BE2C (cell line): ENCODE measurements around the gene PRKCZ.

Source experiments
- DNase-seq: peaks from one replicate; pipeline ENCODE4 v3.0.0-alpha.2; 2020
- H3K27me3 ChIP-seq: fragments of 250-450 bp; sonication (Bioruptor Pico); 2 replicates; pipeline ENCODE4 v1.5.1; 2020; ENCODE audit warnings: mild to moderate bottlenecking
- H3K36me3 ChIP-seq: fragments of 250-450 bp; sonication (Bioruptor Pico); 2 replicates; pipeline ENCODE4 v1.5.1; 2020; ENCODE audit warnings: mild to moderate bottlenecking
- H3K4me1 ChIP-seq: fragments of 250-450 bp; sonication (Bioruptor Pico); 2 replicates; pipeline ENCODE4 v1.5.1; 2020
- H3K4me3 ChIP-seq: 2 replicates; pipeline ENCODE4 v1.5.1; 2011; ENCODE audit warnings: low read depth, low read length
- H3K9me3 ChIP-seq: fragments of 250-450 bp; sonication (Bioruptor Pico); 2 replicates; pipeline ENCODE4 v1.5.1; 2020
- CTCF ChIP-seq: IDR thresholded peaks from 2 replicates; pipeline ENCODE4 v1.5.1; 2012; ENCODE audit warnings: mild to moderate bottlenecking, low read depth, low read length

Gene PRKCZ

GRCh38 chr1:2102753-2103152 is 52.5 kb downstream of the PRKCZ start:
- H3K4me1 ChIP-seq = 0 out of 2 replicates have a peak, but pooled peaks cover 2% of the 10 kb centered on the region
- no peaks in the 10 kb centered on the region for H3K27me3 ChIP-seq
- no peaks in the 10 kb centered on the region for H3K9me3 ChIP-seq
- H3K36me3 ChIP-seq = no peaks in the 10 kb centered on the region
- no peak overlapping the region for H3K4me3 ChIP-seq
- no peak for DNase-seq
- no peak for TF ChIP-seq CTCF

- DNase-seq = no peak
- no peaks in the 10 kb centered on the region for H3K36me3 ChIP-seq
- H3K27me3 ChIP-seq = no peaks in the 10 kb centered on the region
- H3K9me3 ChIP-seq = no peaks in the 10 kb centered on the region
- no peak overlapping the region for H3K4me3 ChIP-seq
- 0 out of 2 replicates have a peak, but pooled peaks cover 2% of the 10 kb centered on the region for H3K4me1 ChIP-seq
- no peak for TF ChIP-seq CTCF
These were observed 53.2 kb downstream of the PRKCZ start for GRCh38 chr1:2103266-2103900.

- DNase-seq = no peak
- Histone ChIP-seq H3K36me3 (no peaks in the 10 kb centered on the region), H3K4me1 (0 out of 2 replicates have a peak, but pooled peaks cover 2% of the 10 kb centered on the region), H3K4me3 (no peak overlapping the region), H3K27me3 (no peaks in the 10 kb centered on the region), H3K9me3 (no peaks in the 10 kb centered on the region)
- TF ChIP-seq CTCF = no peak
These were observed 53.8 kb downstream of the PRKCZ start for GRCh38 chr1:2103901-2104590.

GRCh38 chr1:2104621-2105427 is 54.6 kb downstream of the PRKCZ start:
- no peak for DNase-seq
- H3K4me3 ChIP-seq = no peak overlapping the region
- no peaks in the 10 kb centered on the region for H3K9me3 ChIP-seq
- TF ChIP-seq CTCF = no peak
- no peaks in the 10 kb centered on the region for H3K36me3 ChIP-seq
- no peaks in the 10 kb centered on the region for H3K27me3 ChIP-seq
- H3K4me1 ChIP-seq = 0 out of 2 replicates have a peak, but pooled peaks cover 2% of the 10 kb centered on the region

- H3K27me3 ChIP-seq = no peaks in the 10 kb centered on the region
- no peaks in the 10 kb centered on the region for H3K36me3 ChIP-seq
- no peak overlapping the region for H3K4me3 ChIP-seq
- TF ChIP-seq CTCF = no peak
- DNase-seq = no peak
- H3K9me3 ChIP-seq = no peaks in the 10 kb centered on the region
- 0 out of 2 replicates have a peak, but pooled peaks cover 2% of the 10 kb centered on the region for H3K4me1 ChIP-seq
These were observed 55.7 kb downstream of the PRKCZ start for GRCh38 chr1:2105781-2106524.
